Measurements from ENCODE around the gene ARHGEF33.

ARHGEF33 gene

DNA sequence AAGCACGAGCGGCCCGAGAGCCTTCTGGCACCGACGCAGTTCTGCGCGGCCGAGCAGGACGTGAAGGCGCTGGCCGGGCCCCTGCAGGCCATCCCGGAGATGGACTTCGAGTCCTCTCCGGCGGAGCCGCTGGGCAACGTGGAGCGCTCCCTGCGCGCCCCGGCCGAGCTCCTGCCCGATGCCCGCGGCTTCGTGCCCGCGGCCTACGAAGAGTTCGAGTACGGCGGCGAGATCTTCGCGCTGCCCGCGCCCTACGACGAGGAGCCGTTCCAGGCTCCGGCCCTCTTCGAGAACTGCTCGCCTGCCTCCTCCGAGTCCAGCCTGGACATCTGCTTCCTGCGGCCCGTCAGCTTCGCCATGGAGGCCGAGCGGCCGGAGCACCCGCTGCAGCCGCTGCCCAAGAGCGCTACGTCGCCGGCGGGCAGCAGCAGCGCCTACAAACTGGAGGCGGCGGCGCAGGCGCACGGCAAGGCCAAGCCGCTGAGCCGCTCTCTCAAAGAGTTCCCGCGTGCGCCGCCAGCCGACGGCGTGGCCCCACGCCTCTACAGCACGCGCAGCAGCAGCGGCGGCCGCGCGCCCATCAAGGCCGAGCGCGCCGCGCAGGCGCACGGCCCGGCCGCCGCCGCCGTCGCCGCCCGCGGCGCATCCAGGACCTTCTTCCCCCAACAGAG lies 70.4 kb downstream of the ARHGEF33 start:
- TF ChIP-seq, protein P1, sequence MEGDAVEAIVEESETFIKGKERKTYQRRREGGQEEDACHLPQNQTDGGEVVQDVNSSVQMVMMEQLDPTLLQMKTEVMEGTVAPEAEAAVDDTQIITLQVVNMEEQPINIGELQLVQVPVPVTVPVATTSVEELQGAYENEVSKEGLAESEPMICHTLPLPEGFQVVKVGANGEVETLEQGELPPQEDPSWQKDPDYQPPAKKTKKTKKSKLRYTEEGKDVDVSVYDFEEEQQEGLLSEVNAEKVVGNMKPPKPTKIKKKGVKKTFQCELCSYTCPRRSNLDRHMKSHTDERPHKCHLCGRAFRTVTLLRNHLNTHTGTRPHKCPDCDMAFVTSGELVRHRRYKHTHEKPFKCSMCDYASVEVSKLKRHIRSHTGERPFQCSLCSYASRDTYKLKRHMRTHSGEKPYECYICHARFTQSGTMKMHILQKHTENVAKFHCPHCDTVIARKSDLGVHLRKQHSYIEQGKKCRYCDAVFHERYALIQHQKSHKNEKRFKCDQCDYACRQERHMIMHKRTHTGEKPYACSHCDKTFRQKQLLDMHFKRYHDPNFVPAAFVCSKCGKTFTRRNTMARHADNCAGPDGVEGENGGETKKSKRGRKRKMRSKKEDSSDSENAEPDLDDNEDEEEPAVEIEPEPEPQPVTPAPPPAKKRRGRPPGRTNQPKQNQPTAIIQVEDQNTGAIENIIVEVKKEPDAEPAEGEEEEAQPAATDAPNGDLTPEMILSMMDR (conservative IDR thresholded peaks at IDR 0.05): no peak
- H3K27ac ChIP-seq: no peak overlapping the region

DNA sequence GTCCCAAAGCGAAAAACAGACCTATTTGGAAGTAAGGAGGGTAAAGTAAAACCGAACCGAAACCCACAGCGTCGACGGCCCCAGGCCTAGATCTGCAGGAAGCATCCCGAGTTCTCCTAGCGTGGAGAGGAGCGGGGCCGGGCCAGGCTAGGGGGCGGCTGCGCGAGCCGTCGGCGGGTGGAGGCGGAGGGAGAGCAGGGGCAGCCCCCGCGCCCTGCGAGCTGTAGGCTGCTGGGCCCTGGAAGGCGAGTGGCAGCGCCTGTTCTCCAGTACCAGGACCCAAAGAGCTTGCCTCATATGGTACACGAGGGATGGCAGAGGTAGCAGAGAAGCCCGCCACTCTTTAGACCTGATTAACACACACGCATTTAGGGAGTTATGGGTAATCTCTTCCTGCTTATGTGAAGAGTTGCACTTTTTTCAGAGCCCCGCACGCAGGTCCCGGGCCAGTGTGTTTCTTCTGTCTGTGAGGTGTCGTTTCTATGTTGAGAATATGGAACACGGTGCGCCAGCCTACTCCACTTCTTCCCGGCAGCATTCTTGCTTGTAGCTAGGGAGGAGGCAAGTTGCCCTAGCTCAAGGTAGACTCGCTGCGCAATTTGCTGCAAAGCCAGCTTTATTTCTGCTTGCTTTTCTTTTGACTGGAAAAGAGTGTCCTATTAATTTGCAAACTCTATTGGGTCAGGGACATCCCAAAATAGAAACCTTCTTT lies 71.1 kb downstream of the ARHGEF33 start:
- TF ChIP-seq, protein P1 (conservative IDR thresholded peaks at IDR 0.05): no peak
- no peak overlapping the region for H3K27ac ChIP-seq

DNA sequence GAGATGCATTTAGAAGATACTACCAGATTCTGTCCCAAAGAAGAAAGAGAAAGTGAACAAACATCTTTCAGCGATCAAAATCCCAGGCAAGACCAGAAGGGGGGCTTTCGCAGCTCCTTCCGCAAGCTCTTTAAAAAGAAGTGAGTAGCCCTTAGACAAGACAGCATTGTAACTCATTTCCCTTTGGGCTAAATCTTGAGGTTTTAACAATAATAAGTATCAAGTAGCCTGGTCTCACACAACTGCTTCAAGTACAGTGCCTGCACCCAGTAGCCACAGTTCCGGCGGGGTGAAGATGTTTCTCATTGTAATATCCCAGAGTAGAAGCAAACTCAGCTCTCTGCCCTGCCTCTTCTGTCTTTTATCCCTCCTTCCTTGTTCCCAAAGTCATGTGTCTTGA lies 76.3 kb downstream of the ARHGEF33 start:
- no peak overlapping the region for H3K27ac ChIP-seq
- TF ChIP-seq, protein P1 (conservative IDR thresholded peaks at IDR 0.05): no peak

DNA sequence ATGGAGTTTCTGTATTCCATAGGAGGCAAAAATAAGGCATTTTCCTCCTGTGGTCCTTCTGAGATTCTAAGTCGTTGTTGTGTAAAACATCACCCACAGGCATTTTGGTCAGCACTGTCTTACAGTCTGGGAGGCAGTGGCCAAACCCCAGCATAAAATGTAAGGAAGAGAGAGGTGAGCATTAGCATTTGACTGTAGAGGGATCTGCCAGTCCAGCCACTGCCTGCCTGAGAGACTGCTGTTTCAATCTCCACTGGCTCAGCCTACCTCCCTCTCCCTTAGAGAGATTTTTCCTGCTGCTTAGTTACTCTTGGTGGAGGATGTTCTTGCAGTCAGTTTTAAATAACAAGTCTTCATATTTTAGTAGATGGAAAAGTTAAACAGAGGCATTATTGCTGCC lies 77.0 kb downstream of the ARHGEF33 start:
- TF ChIP-seq, protein P1 (conservative IDR thresholded peaks at IDR 0.05): no peak
- H3K27ac ChIP-seq: no peak overlapping the region

DNA sequence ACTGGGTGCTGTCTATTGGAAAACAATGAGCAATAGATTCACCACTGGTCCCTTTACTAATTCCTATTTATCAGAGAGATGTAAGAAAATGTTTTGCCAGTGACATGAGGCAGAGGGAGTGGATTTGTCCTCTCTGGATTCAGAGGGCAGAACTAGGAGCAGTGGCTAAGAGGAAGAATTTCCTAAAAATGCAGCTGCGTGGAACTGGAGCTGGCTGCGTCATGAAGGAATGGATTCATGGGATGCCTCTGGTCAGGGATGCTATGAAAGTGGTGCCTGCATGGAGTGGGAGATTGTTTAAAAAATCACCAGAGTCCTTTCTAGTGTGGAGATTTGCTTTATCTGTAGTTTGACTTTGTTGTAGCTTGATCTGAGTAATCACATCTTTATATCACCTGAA lies 78.3 kb downstream of the ARHGEF33 start:
- TF ChIP-seq, protein P1 (conservative IDR thresholded peaks at IDR 0.05): no peak

DNA sequence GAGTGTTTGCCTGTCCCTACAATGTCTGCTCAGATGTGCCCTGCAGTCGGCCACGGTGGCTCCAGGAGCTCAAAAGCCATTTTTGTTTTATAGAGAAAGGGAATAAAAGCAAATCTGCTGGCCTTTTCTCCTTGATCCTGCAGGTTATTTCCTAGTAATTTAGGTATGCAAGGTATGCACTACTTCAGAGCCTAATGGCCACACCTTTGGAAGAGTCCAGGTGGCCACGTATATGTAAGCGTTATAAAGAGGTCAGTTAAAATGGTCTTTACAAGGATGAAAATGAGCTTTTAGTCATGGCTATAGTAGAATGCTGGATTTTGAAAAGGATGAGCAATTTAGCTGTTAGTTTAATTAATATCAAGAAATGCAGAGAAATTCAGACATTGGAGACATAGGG lies 81.7 kb downstream of the ARHGEF33 start:
- no peak overlapping the region for H3K27ac ChIP-seq
- TF ChIP-seq, protein P1 (conservative IDR thresholded peaks at IDR 0.05): no peak

More for the DNA sequence above, 78.3 kb downstream of the ARHGEF33 start:
- H3K27ac ChIP-seq: no peak overlapping the region

DNA sequence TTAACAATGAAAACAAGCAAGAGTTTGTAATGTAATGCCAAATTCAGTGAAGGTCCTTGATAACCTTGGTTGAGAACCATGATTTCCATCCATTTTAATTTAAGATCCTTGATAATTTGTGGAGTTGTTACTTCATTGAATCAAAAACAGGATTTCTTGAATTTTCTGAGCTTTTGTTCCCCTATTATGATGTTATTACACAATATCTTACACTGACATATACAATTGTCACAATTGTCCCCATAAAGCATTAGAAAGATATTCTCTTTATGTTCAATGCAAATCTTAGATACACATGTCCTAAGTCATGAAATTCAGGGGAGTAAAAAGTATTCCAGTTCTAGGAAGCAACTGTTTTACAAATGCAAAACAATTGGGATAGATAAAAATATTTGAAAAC lies 83.6 kb downstream of the ARHGEF33 start:
- H3K27ac ChIP-seq: no peak overlapping the region
- TF ChIP-seq, protein P1 (conservative IDR thresholded peaks at IDR 0.05): no peak
